K562 (cell line): ENCODE measurements around the gene NTRK1. TPM values are rescaled to one million over a fixed set of nuclear protein-coding genes. Genes with fewer than 3 reads are reported as not detected.

Source experiments
- CEBPB ChIP-seq: fragments of 450-650 bp; IDR thresholded peaks from 2 replicates; pipeline ENCODE4 v1.6.1; 2016; ENCODE audit warnings: missing genetic modification characterization, missing compliant biosample characterization
- CHD1 ChIP-seq: fragments of 200-600 bp; sonication (generic); IDR thresholded peaks from one replicate; pipeline ENCODE4 v1.6.1; 2012; ENCODE audit warnings: mild to moderate bottlenecking, moderate library complexity, low read length, inconsistent platforms
- ERF ChIP-seq: fragments of 450-650 bp; formaldehyde crosslinking; IDR thresholded peaks from 2 replicates; pipeline ENCODE4 v1.4.0; 2020; ENCODE audit warnings: mild to moderate bottlenecking, mixed read lengths
- ETS1 ChIP-seq: conservative IDR thresholded peaks from 2 replicates; pipeline ENCODE4 v1.6.1; 2011; ENCODE audit warnings: low read depth, mild to moderate bottlenecking, low read length; ENCODE audit not compliant: control insufficient read depth
- GABPB1 ChIP-seq: sonication (generic); formaldehyde crosslinking; IDR thresholded peaks from 2 replicates; pipeline ENCODE4 v1.8.0; 2022; ENCODE audit warnings: mild to moderate bottlenecking, missing genetic modification reagents
- MTA3 ChIP-seq: fragments of 450-650 bp; formaldehyde crosslinking; IDR thresholded peaks from 2 replicates; pipeline ENCODE4 v1.6.1; 2017; ENCODE audit warnings: mild to moderate bottlenecking, borderline replicate concordance
- SIN3A ChIP-seq, 2 experiments: fragments of 150-350 bp in 1 of 2; IDR thresholded peaks; 2 replicates each; pipeline ENCODE4 v1.6.1; 2011 to 2016; ENCODE audit warnings: borderline replicate concordance in 2 of 2, low read depth in 2 of 2, low read length in 2 of 2, mild to moderate bottlenecking in 2 of 2, moderate library complexity in 2 of 2; ENCODE audit not compliant: control insufficient read depth in 1 of 2
- VEZF1 ChIP-seq: fragments of 200-800 bp; sonication (Bioruptor generic); IDR thresholded peaks from 2 replicates; pipeline ENCODE4 v1.6.1; 2017; ENCODE audit warnings: missing genetic modification characterization, missing compliant biosample characterization
- XRCC3 ChIP-seq: fragments of 450-650 bp; IDR thresholded peaks from 2 replicates; pipeline ENCODE4 v1.6.1; 2017; ENCODE audit warnings: mild to moderate bottlenecking, moderate library complexity
- polyA plus RNA-seq, 8 experiments: library from polyadenylated mRNA; depleted of rRNA in 4 of 8; stranded (reverse) in 5 of 8; unstranded in 3 of 8; fragments of >200 nt; fragmentation: Nextera tagmentation in 2 of 8; fragmentation: Illumina TruSeq in 1 of 8; extraction: Ambion mirVana in 2 of 8; extraction: Trizol in 1 of 8; gene quantifications; 2 replicates each; pipeline versions ENCODE4 v1.2.1 to v1.2.3, GENCODE V29; 2011 to 2014; ENCODE audit warnings: inconsistent platforms in 1 of 8, missing spikeins in 1 of 8
- total RNA-seq, 7 experiments: library from RNA; depleted of rRNA in 6 of 7; stranded (reverse); fragments of >200 nt in 6 of 7; fragmentation: Illumina TruSeq in 2 of 7; extraction: Trizol in 2 of 7; gene quantifications; 2 replicates each; pipeline versions ENCODE4 v1.2.1 to v1.2.3, GENCODE V29; 2011 to 2021; ENCODE audit warnings: low replicate concordance in 1 of 7
- TF ChIP-seq, protein P1 (sequence below): fragments of 250-450 bp; sonication (Bioruptor Pico); IDR thresholded peaks from 2 replicates; pipeline ENCODE4 v1.8.0; 2021; ENCODE audit warnings: moderate library complexity, mild to moderate bottlenecking, inconsistent platforms
- TF ChIP-seq, protein P2 (sequence below): fragments of 450-650 bp; IDR thresholded peaks from 2 replicates; pipeline ENCODE4 v1.6.1; 2017; ENCODE audit warnings: antibody characterized with exemption
- TF ChIP-seq, protein P3 (sequence below): fragments of 250-450 bp; sonication (Bioruptor Pico); IDR thresholded peaks from 2 replicates; pipeline ENCODE4 v1.4.0; 2020

NTRK1 gene
- total and polyA plus RNA-seq, 9 of the 15 experiments (the other 6 are each of a cell fraction or from before 2014, with no cell fraction given), result 0.46 to 30.0 (median 7.9) TPM

GRCh38 chr1:156892190-156893047 lies 31.8 kb downstream of the NTRK1 start (continued):
- TF ChIP-seq, protein P1, sequence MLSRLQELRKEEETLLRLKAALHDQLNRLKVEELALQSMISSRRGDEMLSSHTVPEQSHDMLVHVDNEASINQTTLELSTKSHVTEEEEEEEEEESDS (CRISPR knock-in tag), result no peak
- TF ChIP-seq, protein P2, sequence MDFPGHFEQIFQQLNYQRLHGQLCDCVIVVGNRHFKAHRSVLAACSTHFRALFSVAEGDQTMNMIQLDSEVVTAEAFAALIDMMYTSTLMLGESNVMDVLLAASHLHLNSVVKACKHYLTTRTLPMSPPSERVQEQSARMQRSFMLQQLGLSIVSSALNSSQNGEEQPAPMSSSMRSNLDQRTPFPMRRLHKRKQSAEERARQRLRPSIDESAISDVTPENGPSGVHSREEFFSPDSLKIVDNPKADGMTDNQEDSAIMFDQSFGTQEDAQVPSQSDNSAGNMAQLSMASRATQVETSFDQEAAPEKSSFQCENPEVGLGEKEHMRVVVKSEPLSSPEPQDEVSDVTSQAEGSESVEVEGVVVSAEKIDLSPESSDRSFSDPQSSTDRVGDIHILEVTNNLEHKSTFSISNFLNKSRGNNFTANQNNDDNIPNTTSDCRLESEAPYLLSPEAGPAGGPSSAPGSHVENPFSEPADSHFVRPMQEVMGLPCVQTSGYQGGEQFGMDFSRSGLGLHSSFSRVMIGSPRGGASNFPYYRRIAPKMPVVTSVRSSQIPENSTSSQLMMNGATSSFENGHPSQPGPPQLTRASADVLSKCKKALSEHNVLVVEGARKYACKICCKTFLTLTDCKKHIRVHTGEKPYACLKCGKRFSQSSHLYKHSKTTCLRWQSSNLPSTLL, result no peak
- peak; percentile 83 for TF ChIP-seq VEZF1 (CRISPR knock-in tag)
- 0 out of 2 replicates have a peak, but pooled peaks have one; percentile 42 for TF ChIP-seq ETS1
- 0 out of 4 replicates have a peak, but pooled peaks of 1 of the 2 experiments have one; percentile 29 for TF ChIP-seq SIN3A (IDR thresholded peaks at IDR 0.05; ENCODE audit: borderline replicate concordance in 2 of 2, control insufficient read depth in 1 of 2, low read depth in 2 of 2, low read length in 2 of 2)
- TF ChIP-seq CEBPB (tag), result peak; percentile 82
- TF ChIP-seq GABPB1, result peak; percentile 43; the same call in 1 of the 2 replicates
- TF ChIP-seq ERF, result no peak
- no peak for TF ChIP-seq CHD1
- no peak for TF ChIP-seq MTA3
- no peak for TF ChIP-seq XRCC3
- TF ChIP-seq, protein P3, sequence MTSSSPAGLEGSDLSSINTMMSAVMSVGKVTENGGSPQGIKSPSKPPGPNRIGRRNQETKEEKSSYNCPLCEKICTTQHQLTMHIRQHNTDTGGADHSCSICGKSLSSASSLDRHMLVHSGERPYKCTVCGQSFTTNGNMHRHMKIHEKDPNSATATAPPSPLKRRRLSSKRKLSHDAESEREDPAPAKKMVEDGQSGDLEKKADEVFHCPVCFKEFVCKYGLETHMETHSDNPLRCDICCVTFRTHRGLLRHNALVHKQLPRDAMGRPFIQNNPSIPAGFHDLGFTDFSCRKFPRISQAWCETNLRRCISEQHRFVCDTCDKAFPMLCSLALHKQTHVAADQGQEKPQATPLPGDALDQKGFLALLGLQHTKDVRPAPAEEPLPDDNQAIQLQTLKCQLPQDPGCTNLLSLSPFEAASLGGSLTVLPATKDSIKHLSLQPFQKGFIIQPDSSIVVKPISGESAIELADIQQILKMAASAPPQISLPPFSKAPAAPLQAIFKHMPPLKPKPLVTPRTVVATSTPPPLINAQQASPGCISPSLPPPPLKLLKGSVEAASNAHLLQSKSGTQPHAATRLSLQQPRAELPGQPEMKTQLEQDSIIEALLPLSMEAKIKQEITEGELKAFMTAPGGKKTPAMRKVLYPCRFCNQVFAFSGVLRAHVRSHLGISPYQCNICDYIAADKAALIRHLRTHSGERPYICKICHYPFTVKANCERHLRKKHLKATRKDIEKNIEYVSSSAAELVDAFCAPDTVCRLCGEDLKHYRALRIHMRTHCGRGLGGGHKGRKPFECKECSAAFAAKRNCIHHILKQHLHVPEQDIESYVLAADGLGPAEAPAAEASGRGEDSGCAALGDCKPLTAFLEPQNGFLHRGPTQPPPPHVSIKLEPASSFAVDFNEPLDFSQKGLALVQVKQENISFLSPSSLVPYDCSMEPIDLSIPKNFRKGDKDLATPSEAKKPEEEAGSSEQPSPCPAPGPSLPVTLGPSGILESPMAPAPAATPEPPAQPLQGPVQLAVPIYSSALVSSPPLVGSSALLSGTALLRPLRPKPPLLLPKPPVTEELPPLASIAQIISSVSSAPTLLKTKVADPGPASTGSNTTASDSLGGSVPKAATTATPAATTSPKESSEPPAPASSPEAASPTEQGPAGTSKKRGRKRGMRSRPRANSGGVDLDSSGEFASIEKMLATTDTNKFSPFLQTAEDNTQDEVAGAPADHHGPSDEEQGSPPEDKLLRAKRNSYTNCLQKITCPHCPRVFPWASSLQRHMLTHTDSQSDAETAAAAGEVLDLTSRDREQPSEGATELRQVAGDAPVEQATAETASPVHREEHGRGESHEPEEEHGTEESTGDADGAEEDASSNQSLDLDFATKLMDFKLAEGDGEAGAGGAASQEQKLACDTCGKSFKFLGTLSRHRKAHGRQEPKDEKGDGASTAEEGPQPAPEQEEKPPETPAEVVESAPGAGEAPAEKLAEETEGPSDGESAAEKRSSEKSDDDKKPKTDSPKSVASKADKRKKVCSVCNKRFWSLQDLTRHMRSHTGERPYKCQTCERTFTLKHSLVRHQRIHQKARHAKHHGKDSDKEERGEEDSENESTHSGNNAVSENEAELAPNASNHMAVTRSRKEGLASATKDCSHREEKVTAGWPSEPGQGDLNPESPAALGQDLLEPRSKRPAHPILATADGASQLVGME, result no peak
